HFF-Myc (cell line): Measurements from ENCODE around the gene MRM2.

ENCODE experiments used
- DNase-seq: peaks from one replicate; pipeline ENCODE4 v3.0.0-alpha.2; 2011; ENCODE audit warnings: low read depth; ENCODE audit errors: extremely low read depth
- H3K4me3 ChIP-seq: replicated peaks from 2 replicates; pipeline ENCODE4 v1.5.1; 2011; ENCODE audit warnings: low read depth, mild to moderate bottlenecking, control low read depth, low read length
- CTCF ChIP-seq: IDR thresholded peaks from 2 replicates; pipeline ENCODE4 v1.5.1; 2012; ENCODE audit warnings: mild to moderate bottlenecking, low read depth, low read length, control low read depth; ENCODE audit errors: missing control alignments

Gene MRM2

GRCh38 chr7:2222516-2222915 lies 19.5 kb downstream of the MRM2 start:
- TF ChIP-seq CTCF = no peak
- H3K4me3 ChIP-seq = no peak overlapping the region
- DNase-seq = no peak

GRCh38 chr7:2220954-2221353 lies 21.1 kb downstream of the MRM2 start:
- TF ChIP-seq CTCF = no peak
- no peak overlapping the region for H3K4me3 ChIP-seq
- no peak for DNase-seq

GRCh38 chr7:2220506-2220905 lies 21.5 kb downstream of the MRM2 start:
- no peak overlapping the region for H3K4me3 ChIP-seq

GRCh38 chr7:2220030-2220429 lies 22.0 kb downstream of the MRM2 start:
- no peak for TF ChIP-seq CTCF
- no peak overlapping the region for H3K4me3 ChIP-seq

More at GRCh38 chr7:2220506-2220905, 21.5 kb downstream of the MRM2 start:
- TF ChIP-seq CTCF = no peak
- DNase-seq = no peak

GRCh38 chr7:2219606-2220005 lies 22.4 kb downstream of the MRM2 start:
- DNase-seq = no peak
- no peak overlapping the region for H3K4me3 ChIP-seq
- TF ChIP-seq CTCF = no peak

More at GRCh38 chr7:2220030-2220429, 22.0 kb downstream of the MRM2 start:
- DNase-seq = no peak

- no peak for DNase-seq
- H3K4me3 ChIP-seq = no peak overlapping the region
- no peak for TF ChIP-seq CTCF
These were observed 22.9 kb downstream of the MRM2 start for GRCh38 chr7:2219136-2219535.

- no peak for DNase-seq
These were observed 23.6 kb downstream of the MRM2 start for GRCh38 chr7:2218444-2218785.

More at GRCh38 chr7:2218444-2218785, 23.6 kb downstream of the MRM2 start:
- H3K4me3 ChIP-seq = no peak overlapping the region
- TF ChIP-seq CTCF = no peak
